Tibial artery (tissue), 4 donors: ENCODE data around the gene PIK3R5.
"Not testable (repeated sequence)": the region's sequence is repeated elsewhere in the genome, so short reads cannot be mapped to it uniquely, and the experiment has no call there.

Experiments
- DNase-seq, 2 donors: peaks; one replicate each; pipeline ENCODE4 v3.0.0-alpha.2; 2019
- H3K27ac ChIP-seq, 2 donors: fragments of 200-600 bp; sonication (generic) in 1 of 2; 1 replicate in 1 of 2; 2 replicates in 1 of 2; pipeline ENCODE4 v1.5.1; 2018 to 2019; ENCODE audit warnings: mild to moderate bottlenecking in 1 of 2
- H3K27me3 ChIP-seq, 2 donors: fragments of 200-600 bp; sonication (generic) in 1 of 2; one replicate each; pipeline versions ENCODE4 v1.5.1 to v1.6.0; 2016 to 2019
- H3K36me3 ChIP-seq, 3 donors: fragments of 200-600 bp; sonication (generic) in 2 of 3; one replicate each; pipeline ENCODE4 v1.5.1; 2016 to 2019; ENCODE audit warnings: mild to moderate bottlenecking in 2 of 3
- H3K4me1 ChIP-seq, 4 donors: fragments of 200-600 bp; sonication (generic) in 2 of 4; 1 replicate in 3 of 4; 2 replicates in 1 of 4; pipeline ENCODE4 v1.5.1; 2016 to 2019
- H3K4me3 ChIP-seq, 2 donors: fragments of 200-600 bp; sonication (generic) in 1 of 2; 1 replicate in 1 of 2; 2 replicates in 1 of 2; pipeline ENCODE4 v1.5.1; 2018 to 2019; ENCODE audit warnings: mild to moderate bottlenecking in 2 of 2
- H3K9me3 ChIP-seq, 3 donors: fragments of 200-600 bp; sonication (generic) in 1 of 3; one replicate each; pipeline ENCODE4 v1.5.1; 2016 to 2019
- CTCF ChIP-seq, 2 experiments: fragments of 200-600 bp in 1 of 2; fragments of 450-650 bp in 1 of 2; IDR thresholded peaks; one replicate each; pipeline ENCODE4 v1.5.1; 2017 to 2019; ENCODE audit warnings: antibody characterized with exemption in 2 of 2, mild to moderate bottlenecking in 1 of 2, moderate library complexity in 1 of 2
- intact Hi-C: fragments of 100-400 bp; cut with DNase I; formaldehyde crosslinking; loops from one replicate; pipeline ENCODE4 v1.15.0; 2023; ENCODE audit warnings: low total_unique reads

The PIK3R5 gene

GRCh38 chr17:8887834-8888703, 77.4 kb downstream of the PIK3R5 start:
- intact Hi-C loops, result no loop called here
- H3K36me3 ChIP-seq, result no peaks in the 10 kb centered on the region
- DNase-seq, result peak in 1 of 2 donors; percentile 40
- H3K9me3 ChIP-seq, result no peaks in the 10 kb centered on the region
- H3K27ac ChIP-seq, result no peak overlapping the region
- no peak overlapping the region for H3K4me3 ChIP-seq
- no peak for TF ChIP-seq CTCF (IDR thresholded peaks at IDR 0.05)
- H3K4me1 ChIP-seq, result no peaks in the 10 kb centered on the region
- no peaks in the 10 kb centered on the region for H3K27me3 ChIP-seq

GRCh38 chr17:8887301-8887700, 78.2 kb downstream of the PIK3R5 start:
- no peaks in the 10 kb centered on the region for H3K36me3 ChIP-seq
- H3K27ac ChIP-seq, result no peak overlapping the region
- intact Hi-C loops, result no loop called here
- H3K4me3 ChIP-seq, result no peak overlapping the region
- no peak for DNase-seq
- TF ChIP-seq CTCF (IDR thresholded peaks at IDR 0.05), result no peak
- no peaks in the 10 kb centered on the region for H3K27me3 ChIP-seq
- H3K9me3 ChIP-seq, result no peaks in the 10 kb centered on the region
- H3K4me1 ChIP-seq, result no peaks in the 10 kb centered on the region

GRCh38 chr17:8885967-8886684, 79.4 kb downstream of the PIK3R5 start:
- DNase-seq, result no peak
- no peaks in the 10 kb centered on the region for H3K9me3 ChIP-seq
- H3K4me1 ChIP-seq, result no peaks in the 10 kb centered on the region
- no peak overlapping the region for H3K27ac ChIP-seq
- no peaks in the 10 kb centered on the region for H3K36me3 ChIP-seq
- H3K4me3 ChIP-seq, result no peak overlapping the region
- intact Hi-C loops, result no loop called here
- H3K27me3 ChIP-seq, result no peaks in the 10 kb centered on the region
- no peak for TF ChIP-seq CTCF (IDR thresholded peaks at IDR 0.05)

- DNase-seq, H3K27ac ChIP-seq, H3K4me1 ChIP-seq, intact Hi-C loops, H3K9me3 ChIP-seq, H3K4me3 ChIP-seq, H3K27me3 ChIP-seq, H3K36me3 ChIP-seq: not testable (repeated sequence)
Observed at GRCh38 chr17:8885163-8885966, 80.1 kb downstream of the PIK3R5 start.

- no peak for DNase-seq
- Histone ChIP-seq H3K27ac (no peak overlapping the region), H3K36me3 (no peaks in the 10 kb centered on the region), H3K4me3 (no peak overlapping the region), H3K9me3 (no peaks in the 10 kb centered on the region), H3K27me3 (no peaks in the 10 kb centered on the region), H3K4me1 (no peaks in the 10 kb centered on the region)
- intact Hi-C loops, result no loop called here
- no peak for TF ChIP-seq CTCF (IDR thresholded peaks at IDR 0.05)
Observed at GRCh38 chr17:8884336-8884990, 81.0 kb downstream of the PIK3R5 start.
